Measurements from ENCODE around the gene KIAA0408. TPM values are rescaled to one million over a fixed set of nuclear protein-coding genes. Genes with fewer than 3 reads are reported as not detected.

KIAA0408 gene
- polyA plus RNA-seq, 1 of the 3 experiments (the other 2 are of a cell fraction) = 4.0 TPM

DNA sequence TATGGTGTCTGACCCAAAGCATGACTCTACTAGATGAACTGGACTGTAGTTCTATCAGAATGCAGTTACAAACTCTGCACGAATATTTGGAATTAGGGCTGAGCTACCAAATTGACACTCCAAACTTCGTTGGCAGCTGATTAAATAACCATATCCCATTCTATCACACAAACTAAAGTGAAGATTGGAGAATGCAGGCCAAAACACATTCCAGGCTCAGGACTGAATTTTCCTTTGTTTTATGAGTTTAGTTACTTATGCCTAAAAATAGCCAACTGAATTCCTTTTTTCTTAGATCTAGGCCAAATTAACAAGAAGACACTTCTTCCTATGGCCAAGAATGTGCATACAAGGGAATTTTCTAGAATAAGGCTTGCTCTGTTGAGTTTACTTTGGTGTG is 9.7 kb upstream of the KIAA0408 start:
- Histone ChIP-seq H3K79me2 (ENCODE audit: insufficient read depth) (no peaks in the 10 kb centered on the region), H3K4me2 (no peak overlapping the region), H3K4me3 (ENCODE audit: low read depth in 2 of 2, low read length in 1 of 2) (no peak overlapping the region), H2AFZ (ENCODE audit: low read depth) (no peak overlapping the region), H3K36me3 (replicated peaks in 1 of 2; ENCODE audit: control insufficient read depth in 1 of 2, insufficient read depth in 2 of 2, low read length in 1 of 2) (peaks cover 11 to 45% of the 10 kb centered on the region in 2 experiments), H3K9ac (no peak overlapping the region), H3K9me2 (no peaks in the 10 kb centered on the region), H3F3A (replicated peaks; ENCODE audit: insufficient read depth) (peaks cover 4% of the 10 kb centered on the region), H3K27ac (ENCODE audit: low read depth in 2 of 2, low read length in 1 of 2) (no peak overlapping the region), H3K4me1 (ENCODE audit: control insufficient read depth in 1 of 2, insufficient read depth in 2 of 2, low read depth in 1 of 2, low read length in 1 of 2) (peaks cover 0 to 4% of the 10 kb centered on the region in 2 experiments; a peak in 1 of 4 replicates), H3K9me3 (no peaks in the 10 kb centered on the region), H4K20me1 (ENCODE audit: insufficient read depth) (peaks cover 4% of the 10 kb centered on the region), H3K27me3 (ENCODE audit: insufficient read depth) (no peaks in the 10 kb centered on the region)
- no peak for DNase-seq
- 100% methylated on average over 2 of the region's 2 CpGs for WGBS (ENCODE audit: low lambda C conversion rate)
- CTCF ChIA-PET = interaction anchor here (1.1 to 3.7 kb wide), 2 partner anchors 30 to 48 kb away, joined by 3 to 18 read pairs; no protein-coding TSS in a partner anchor
- TF ChIP-seq GATA2 (CRISPR knock-in tag; IDR thresholded peaks at IDR 0.05) (no peak), IRF3 (IDR thresholded peaks at IDR 0.05; ENCODE audit: low read depth, low read length) (no peak), GABPA (IDR thresholded peaks at IDR 0.05; ENCODE audit: low read depth) (no peak), JUND (IDR thresholded peaks at IDR 0.05) (no peak), RFX5 (IDR thresholded peaks at IDR 0.05; ENCODE audit: low read length) (no peak), RCOR1 (IDR thresholded peaks at IDR 0.05; ENCODE audit: low read length) (no peak), PBX3 (IDR thresholded peaks at IDR 0.05) (no peak), MEF2A (IDR thresholded peaks at IDR 0.05; ENCODE audit: borderline replicate concordance, low read depth) (no peak), MXI1 (IDR thresholded peaks at IDR 0.05; ENCODE audit: low read depth, low read length) (no peak), CHD2 (IDR thresholded peaks at IDR 0.05; ENCODE audit: low read length, partially characterized antibody) (no peak)
- TF ChIP-seq, protein P1, sequence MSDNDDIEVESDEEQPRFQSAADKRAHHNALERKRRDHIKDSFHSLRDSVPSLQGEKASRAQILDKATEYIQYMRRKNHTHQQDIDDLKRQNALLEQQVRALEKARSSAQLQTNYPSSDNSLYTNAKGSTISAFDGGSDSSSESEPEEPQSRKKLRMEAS (IDR thresholded peaks at IDR 0.05; ENCODE audit: low read depth) = no peak
- TF ChIP-seq, protein P2, sequence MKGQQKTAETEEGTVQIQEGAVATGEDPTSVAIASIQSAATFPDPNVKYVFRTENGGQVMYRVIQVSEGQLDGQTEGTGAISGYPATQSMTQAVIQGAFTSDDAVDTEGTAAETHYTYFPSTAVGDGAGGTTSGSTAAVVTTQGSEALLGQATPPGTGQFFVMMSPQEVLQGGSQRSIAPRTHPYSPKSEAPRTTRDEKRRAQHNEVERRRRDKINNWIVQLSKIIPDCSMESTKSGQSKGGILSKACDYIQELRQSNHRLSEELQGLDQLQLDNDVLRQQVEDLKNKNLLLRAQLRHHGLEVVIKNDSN (IDR thresholded peaks at IDR 0.05; ENCODE audit: borderline replicate concordance, low read depth) = no peak
- POLR2A ChIA-PET = no interaction called here

DNA sequence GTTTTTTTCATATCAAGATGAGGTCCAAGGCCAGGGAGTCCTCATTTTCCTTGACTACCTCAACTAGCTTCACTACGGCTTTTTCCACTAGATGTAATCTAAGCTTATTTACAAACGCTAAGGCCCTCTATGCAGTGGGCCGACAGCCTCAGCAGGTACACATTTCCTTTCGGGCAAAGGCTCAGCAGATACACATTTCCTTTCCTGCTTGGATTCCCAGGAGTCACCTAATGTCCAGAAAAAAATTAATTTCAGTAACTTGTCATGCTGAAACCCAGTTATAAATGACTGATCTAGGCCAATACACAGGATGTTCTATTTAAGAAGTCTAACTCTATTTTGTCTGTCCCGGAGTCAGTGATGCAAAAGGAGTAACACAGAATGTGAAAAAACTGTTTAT is 7.2 kb upstream of the KIAA0408 start:
- H3K4me3 ChIP-seq (ENCODE audit: low read depth in 2 of 2, low read length in 1 of 2) = no peak overlapping the region
- no peaks in the 10 kb centered on the region for H3K9me3 ChIP-seq
- no peaks in the 10 kb centered on the region for H3K9me2 ChIP-seq
- no peak overlapping the region for H3K27ac ChIP-seq (ENCODE audit: low read depth in 2 of 2, low read length in 1 of 2)
- no peaks in the 10 kb centered on the region for H3K27me3 ChIP-seq (ENCODE audit: insufficient read depth)
- no peak overlapping the region for H3K9ac ChIP-seq
- peaks cover 0 to 4% of the 10 kb centered on the region in 2 experiments; a peak in 1 of 4 replicates for H3K4me1 ChIP-seq (ENCODE audit: control insufficient read depth in 1 of 2, insufficient read depth in 2 of 2, low read depth in 1 of 2, low read length in 1 of 2)
- WGBS (ENCODE audit: low lambda C conversion rate) = 94% methylated on average over 5 of the region's 5 CpGs
- H2AFZ ChIP-seq (ENCODE audit: low read depth) = no peak overlapping the region
- no peak overlapping the region for H3K4me2 ChIP-seq
- POLR2A ChIA-PET = interaction anchor here (1.4 to 1.9 kb wide), 2 partner anchors 49 to 53 kb away, joined by 4 to 9 read pairs; partner anchors contain the start of gene MTCL3
- no peaks in the 10 kb centered on the region for H3K79me2 ChIP-seq (ENCODE audit: insufficient read depth)
- CTCF ChIA-PET = interaction anchor here (0.8 to 7.5 kb wide), 8 partner anchors 11 to 82 kb away, joined by 3 to 67 read pairs (median 6); no protein-coding TSS in a partner anchor
- peaks cover 10% of the 10 kb centered on the region for H3F3A ChIP-seq (replicated peaks; ENCODE audit: insufficient read depth)
- no peak for DNase-seq
- H4K20me1 ChIP-seq (ENCODE audit: insufficient read depth) = peaks cover 4% of the 10 kb centered on the region
- peaks cover 0 to 25% of the 10 kb centered on the region in 2 experiments for H3K36me3 ChIP-seq (replicated peaks in 1 of 2; ENCODE audit: control insufficient read depth in 1 of 2, insufficient read depth in 2 of 2, low read length in 1 of 2)
- TF ChIP-seq MEF2A (IDR thresholded peaks at IDR 0.05; ENCODE audit: borderline replicate concordance, low read depth) (no peak), IRF3 (IDR thresholded peaks at IDR 0.05; ENCODE audit: low read depth, low read length) (no peak), FOSL2 (IDR thresholded peaks at IDR 0.05; ENCODE audit: borderline replicate concordance, low read depth) (no peak), RFX5 (IDR thresholded peaks at IDR 0.05; ENCODE audit: low read length) (no peak), JUND (IDR thresholded peaks at IDR 0.05) (no peak), EP300 (IDR thresholded peaks at IDR 0.05; ENCODE audit: borderline replicate concordance in 1 of 2, low read depth in 1 of 2, low read length in 1 of 2) (no peak), FOXM1 (IDR thresholded peaks at IDR 0.05; ENCODE audit: low read depth) (no peak), TAF1 (IDR thresholded peaks at IDR 0.05; ENCODE audit: borderline replicate concordance, low read depth, low read length) (no peak), CTCF (IDR thresholded peaks at IDR 0.05) (no peak), RCOR1 (IDR thresholded peaks at IDR 0.05; ENCODE audit: low read length) (no peak), GATA2 (CRISPR knock-in tag; IDR thresholded peaks at IDR 0.05) (no peak)
- TF ChIP-seq, protein P3, sequence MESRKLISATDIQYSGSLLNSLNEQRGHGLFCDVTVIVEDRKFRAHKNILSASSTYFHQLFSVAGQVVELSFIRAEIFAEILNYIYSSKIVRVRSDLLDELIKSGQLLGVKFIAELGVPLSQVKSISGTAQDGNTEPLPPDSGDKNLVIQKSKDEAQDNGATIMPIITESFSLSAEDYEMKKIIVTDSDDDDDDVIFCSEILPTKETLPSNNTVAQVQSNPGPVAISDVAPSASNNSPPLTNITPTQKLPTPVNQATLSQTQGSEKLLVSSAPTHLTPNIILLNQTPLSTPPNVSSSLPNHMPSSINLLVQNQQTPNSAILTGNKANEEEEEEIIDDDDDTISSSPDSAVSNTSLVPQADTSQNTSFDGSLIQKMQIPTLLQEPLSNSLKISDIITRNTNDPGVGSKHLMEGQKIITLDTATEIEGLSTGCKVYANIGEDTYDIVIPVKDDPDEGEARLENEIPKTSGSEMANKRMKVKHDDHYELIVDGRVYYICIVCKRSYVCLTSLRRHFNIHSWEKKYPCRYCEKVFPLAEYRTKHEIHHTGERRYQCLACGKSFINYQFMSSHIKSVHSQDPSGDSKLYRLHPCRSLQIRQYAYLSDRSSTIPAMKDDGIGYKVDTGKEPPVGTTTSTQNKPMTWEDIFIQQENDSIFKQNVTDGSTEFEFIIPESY (IDR thresholded peaks at IDR 0.05; ENCODE audit: borderline replicate concordance, low read depth) = no peak

Measured in SK-N-SH (cell line).